Measurements from ENCODE around the gene RCAN2.
A peak's percentile ranks its signal among the peaks of the same experiment; 100 is the strongest.

RCAN2 gene

GRCh38 chr6:46246081-46246480 is 245.2 kb downstream of the RCAN2 start:
- H3K9me3 Mint-ChIP-seq = no peaks in the 10 kb centered on the region
- no peaks in the 10 kb centered on the region for H3K36me3 Mint-ChIP-seq (ENCODE audit: low read depth)
- H3K4me3 Mint-ChIP-seq = no peak overlapping the region
- peaks cover 3% of the 10 kb centered on the region for H3K27me3 Mint-ChIP-seq
- no peak overlapping the region for H3K27ac Mint-ChIP-seq
- no peaks in the 10 kb centered on the region for H3K4me1 Mint-ChIP-seq (ENCODE audit: low read depth)

GRCh38 chr6:46244670-46245069 is 246.6 kb downstream of the RCAN2 start:
- Mint-ChIP-seq H3K4me3 (no peak overlapping the region), H3K9me3 (no peaks in the 10 kb centered on the region), H3K4me1 (ENCODE audit: low read depth) (no peaks in the 10 kb centered on the region), H3K27ac (no peak overlapping the region), H3K36me3 (ENCODE audit: low read depth) (no peaks in the 10 kb centered on the region), H3K27me3 (peaks cover 3% of the 10 kb centered on the region)

DNA sequence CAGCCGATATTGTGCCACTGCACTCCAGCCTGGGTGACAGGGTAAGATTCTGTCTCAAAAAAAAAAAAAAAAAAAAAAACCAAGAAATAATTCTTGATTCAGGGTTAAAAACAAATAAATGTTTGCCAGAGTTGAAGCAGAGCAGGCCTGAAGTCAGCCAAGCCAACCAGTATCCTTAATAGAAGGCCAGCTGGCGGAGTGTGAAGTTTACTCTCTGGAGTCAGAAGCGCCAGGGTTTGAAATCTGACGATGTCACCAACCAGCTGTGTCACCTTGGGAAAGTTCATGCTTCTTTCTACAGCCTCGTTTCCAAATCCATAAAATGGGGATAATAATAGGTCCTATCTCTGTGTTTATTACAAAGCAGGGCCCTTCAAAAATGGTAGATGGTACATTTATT is 247.5 kb downstream of the RCAN2 start:
- no peak overlapping the region for H3K27ac Mint-ChIP-seq
- H3K36me3 Mint-ChIP-seq (ENCODE audit: low read depth) = no peaks in the 10 kb centered on the region
- H3K27me3 Mint-ChIP-seq = peaks cover 3% of the 10 kb centered on the region
- H3K9me3 Mint-ChIP-seq = no peaks in the 10 kb centered on the region
- no peaks in the 10 kb centered on the region for H3K4me1 Mint-ChIP-seq (ENCODE audit: low read depth)
- H3K4me3 Mint-ChIP-seq = no peak overlapping the region

GRCh38 chr6:46242921-46243320 is 248.3 kb downstream of the RCAN2 start:
- no peaks in the 10 kb centered on the region for H3K4me1 Mint-ChIP-seq (ENCODE audit: low read depth)
- no peak overlapping the region for H3K4me3 Mint-ChIP-seq
- no peaks in the 10 kb centered on the region for H3K9me3 Mint-ChIP-seq
- no peaks in the 10 kb centered on the region for H3K36me3 Mint-ChIP-seq (ENCODE audit: low read depth)
- no peak overlapping the region for H3K27ac Mint-ChIP-seq
- H3K27me3 Mint-ChIP-seq = peaks cover 7% of the 10 kb centered on the region

DNA sequence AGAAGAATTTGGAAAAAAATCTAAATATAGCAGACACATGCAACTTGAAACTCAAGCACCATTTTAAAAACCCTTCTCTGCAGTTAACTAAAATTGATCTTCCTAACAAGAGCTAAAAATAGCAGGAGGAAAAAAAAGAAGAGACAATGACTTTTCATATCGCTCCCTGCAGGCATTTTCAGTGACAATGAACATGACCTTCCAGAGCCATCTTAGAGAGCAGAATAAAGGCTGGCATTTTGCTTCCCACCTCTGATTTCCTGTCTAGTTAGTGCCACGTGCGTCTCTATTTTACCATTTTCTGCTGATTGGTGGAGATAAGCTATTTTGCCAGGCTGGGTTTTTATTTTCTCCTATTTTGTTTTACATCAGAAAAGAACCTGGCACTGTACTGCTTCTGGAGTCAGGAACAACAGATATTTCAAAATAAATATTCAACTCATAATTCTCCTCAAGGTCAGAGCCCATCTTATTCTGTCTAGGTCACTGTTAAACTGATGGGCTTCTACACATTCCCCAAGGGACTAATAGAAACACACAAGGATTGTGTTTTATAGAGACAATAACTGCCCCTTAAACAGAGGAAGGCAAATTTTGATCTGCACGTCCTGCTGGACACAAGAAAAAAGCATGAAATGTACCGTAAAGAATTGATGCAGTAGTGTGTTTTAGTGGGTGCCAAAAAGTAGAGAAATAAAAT is 250.2 kb downstream of the RCAN2 start:
- Mint-ChIP-seq H3K9me3 (no peaks in the 10 kb centered on the region), H3K4me3 (no peak overlapping the region), H3K36me3 (ENCODE audit: low read depth) (no peaks in the 10 kb centered on the region), H3K4me1 (ENCODE audit: low read depth) (no peaks in the 10 kb centered on the region), H3K27me3 (peaks cover 15% of the 10 kb centered on the region), H3K27ac (no peak overlapping the region)

GRCh38 chr6:46236752-46237151 is 254.5 kb downstream of the RCAN2 start:
- Mint-ChIP-seq H3K4me1 (ENCODE audit: low read depth) (no peaks in the 10 kb centered on the region), H3K4me3 (no peak overlapping the region), H3K27me3 (peaks cover 21% of the 10 kb centered on the region), H3K9me3 (no peaks in the 10 kb centered on the region), H3K36me3 (ENCODE audit: low read depth) (no peaks in the 10 kb centered on the region), H3K27ac (no peak overlapping the region)

GRCh38 chr6:46235242-46235641 is 256.0 kb downstream of the RCAN2 start:
- peaks cover 21% of the 10 kb centered on the region for H3K27me3 Mint-ChIP-seq

DNA sequence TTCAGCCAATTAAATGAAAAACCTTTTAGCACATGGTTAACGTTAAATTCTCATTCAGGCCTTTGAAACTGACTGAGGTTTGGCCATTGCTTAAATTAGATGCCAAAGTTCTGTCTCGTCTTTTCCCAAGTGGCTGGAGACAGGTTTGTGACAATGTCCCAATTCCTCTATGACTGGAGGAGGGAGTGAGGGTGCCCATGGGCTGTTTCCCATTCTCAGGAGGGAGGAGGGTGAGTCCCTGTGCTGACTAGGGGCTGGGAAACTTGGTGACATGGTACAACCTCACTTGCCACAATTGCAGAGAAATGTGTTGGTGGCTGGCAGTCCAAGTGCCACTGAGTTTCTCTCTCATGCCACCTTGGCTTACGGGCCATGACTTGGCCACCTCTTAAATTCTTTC is 256.5 kb downstream of the RCAN2 start:
- H3K36me3 Mint-ChIP-seq (ENCODE audit: low read depth) = no peaks in the 10 kb centered on the region
- peaks cover 21% of the 10 kb centered on the region for H3K27me3 Mint-ChIP-seq
- no peaks in the 10 kb centered on the region for H3K4me1 Mint-ChIP-seq (ENCODE audit: low read depth)
- no peak overlapping the region for H3K4me3 Mint-ChIP-seq
- no peak overlapping the region for H3K27ac Mint-ChIP-seq
- H3K9me3 Mint-ChIP-seq = no peaks in the 10 kb centered on the region

More at GRCh38 chr6:46235242-46235641, 256.0 kb downstream of the RCAN2 start:
- Mint-ChIP-seq H3K27ac (no peak overlapping the region), H3K9me3 (no peaks in the 10 kb centered on the region), H3K4me3 (no peak overlapping the region), H3K36me3 (ENCODE audit: low read depth) (no peaks in the 10 kb centered on the region), H3K4me1 (ENCODE audit: low read depth) (no peaks in the 10 kb centered on the region)

- Mint-ChIP-seq H3K27ac (no peak overlapping the region), H3K9me3 (peaks cover 4% of the 10 kb centered on the region), H3K36me3 (ENCODE audit: low read depth) (no peaks in the 10 kb centered on the region), H3K4me3 (no peak overlapping the region), H3K27me3 (peaks cover 26% of the 10 kb centered on the region), H3K4me1 (ENCODE audit: low read depth) (no peaks in the 10 kb centered on the region)
These were observed 257.1 kb downstream of the RCAN2 start for GRCh38 chr6:46234156-46234556.

GRCh38 chr6:46233129-46233528 is 258.1 kb downstream of the RCAN2 start:
- Mint-ChIP-seq H3K4me1 (ENCODE audit: low read depth) (no peaks in the 10 kb centered on the region), H3K27ac (no peak overlapping the region), H3K9me3 (peaks cover 6% of the 10 kb centered on the region), H3K4me3 (no peak overlapping the region), H3K27me3 (peaks cover 31% of the 10 kb centered on the region), H3K36me3 (ENCODE audit: low read depth) (no peaks in the 10 kb centered on the region)

GRCh38 chr6:46222286-46222685 is 269.0 kb downstream of the RCAN2 start:
- H3K4me3 Mint-ChIP-seq = no peak overlapping the region
- H3K27ac Mint-ChIP-seq = no peak overlapping the region
- no peaks in the 10 kb centered on the region for H3K9me3 Mint-ChIP-seq
- no peaks in the 10 kb centered on the region for H3K36me3 Mint-ChIP-seq (ENCODE audit: low read depth)
- H3K27me3 Mint-ChIP-seq = peaks cover 7% of the 10 kb centered on the region
- peaks cover 42% of the 10 kb centered on the region for H3K4me1 Mint-ChIP-seq (ENCODE audit: low read depth)

- peaks cover 50% of the 10 kb centered on the region for H3K4me1 Mint-ChIP-seq (ENCODE audit: low read depth)
These were observed 269.9 kb downstream of the RCAN2 start for GRCh38 chr6:46221222-46221793.

DNA sequence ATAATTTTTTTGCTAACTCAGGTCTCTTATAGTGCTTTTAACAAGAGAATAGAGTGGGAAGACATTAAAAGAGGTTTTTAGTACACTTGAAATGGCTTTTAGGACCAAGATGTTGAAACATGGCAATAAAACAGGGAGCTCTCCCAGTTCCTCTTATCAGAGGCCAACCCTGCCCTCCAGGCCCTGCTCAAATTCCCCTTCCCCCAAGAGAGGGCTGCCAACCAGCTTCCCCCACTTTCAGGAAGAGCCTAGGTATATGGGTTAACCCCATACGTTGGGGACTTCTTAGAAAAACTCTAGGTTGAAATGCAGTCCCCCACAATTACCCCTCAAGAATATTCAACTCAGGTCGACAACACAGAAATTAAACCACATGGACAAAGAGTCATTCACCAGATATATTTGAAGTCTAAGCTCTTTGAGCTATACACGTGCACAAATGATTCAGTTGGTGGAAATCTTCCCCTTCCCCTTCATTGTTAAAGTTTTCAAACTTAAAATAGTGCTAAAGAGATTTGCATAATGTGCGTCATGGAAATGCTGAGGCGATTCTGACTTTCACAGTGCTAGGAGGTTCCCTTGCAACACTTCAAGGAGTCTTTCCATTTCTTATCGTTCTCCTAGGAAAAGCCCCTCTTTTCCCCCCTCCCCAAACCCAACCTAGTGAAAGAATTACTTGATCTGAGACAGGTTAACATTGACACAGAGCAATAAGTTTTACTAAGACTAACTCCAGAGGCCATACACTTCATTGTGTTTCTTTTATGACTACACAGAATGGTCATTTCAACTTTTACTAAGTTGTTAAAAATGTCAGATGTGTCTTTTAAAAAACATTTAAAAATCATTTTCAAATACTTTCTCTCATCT is 270.7 kb downstream of the RCAN2 start:
- Mint-ChIP-seq H3K36me3 (ENCODE audit: low read depth) (no peaks in the 10 kb centered on the region), H3K27me3 (no peaks in the 10 kb centered on the region), H3K27ac (peak overlapping the region; percentile 90), H3K9me3 (no peaks in the 10 kb centered on the region), H3K4me1 (ENCODE audit: low read depth) (peaks cover 50% of the 10 kb centered on the region), H3K4me3 (peak overlapping the region; percentile 17)

More at GRCh38 chr6:46221222-46221793, 269.9 kb downstream of the RCAN2 start:
- no peaks in the 10 kb centered on the region for H3K36me3 Mint-ChIP-seq (ENCODE audit: low read depth)
- no peaks in the 10 kb centered on the region for H3K9me3 Mint-ChIP-seq
- H3K27me3 Mint-ChIP-seq = peaks cover 4% of the 10 kb centered on the region
- H3K27ac Mint-ChIP-seq = peak overlapping the region; percentile 90
- peak overlapping the region; percentile 17 for H3K4me3 Mint-ChIP-seq

DNA sequence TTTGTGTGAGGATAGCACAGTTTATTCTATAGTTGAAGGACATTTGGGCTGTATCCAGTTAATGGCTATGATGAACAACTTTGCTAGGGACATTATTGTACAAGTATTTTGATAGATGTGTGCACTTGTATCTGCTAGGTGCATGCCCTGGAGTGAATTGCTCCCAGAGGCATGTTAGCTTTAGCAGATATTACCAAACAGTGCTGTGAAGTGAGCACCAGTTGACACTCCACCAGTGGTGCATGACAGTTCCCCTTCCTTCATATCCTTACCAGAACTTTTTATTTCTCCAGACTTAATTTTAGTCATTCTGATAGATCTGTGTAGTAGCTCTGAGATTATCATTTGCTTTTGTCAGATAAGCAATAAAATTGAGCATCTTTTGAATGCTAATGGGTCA is 271.6 kb downstream of the RCAN2 start:
- H3K4me3 Mint-ChIP-seq = no peak overlapping the region
- H3K9me3 Mint-ChIP-seq = no peaks in the 10 kb centered on the region
- no peaks in the 10 kb centered on the region for H3K36me3 Mint-ChIP-seq (ENCODE audit: low read depth)
- H3K4me1 Mint-ChIP-seq (ENCODE audit: low read depth) = peaks cover 50% of the 10 kb centered on the region
- H3K27me3 Mint-ChIP-seq = no peaks in the 10 kb centered on the region
- peak overlapping the region; percentile 90 for H3K27ac Mint-ChIP-seq

GRCh38 chr6:46218457-46218856 is 272.8 kb downstream of the RCAN2 start:
- H3K4me1 Mint-ChIP-seq (ENCODE audit: low read depth) = peaks cover 50% of the 10 kb centered on the region
- H3K27me3 Mint-ChIP-seq = peaks cover 1% of the 10 kb centered on the region
- H3K27ac Mint-ChIP-seq = no peak overlapping the region
- no peak overlapping the region for H3K4me3 Mint-ChIP-seq
- H3K36me3 Mint-ChIP-seq (ENCODE audit: low read depth) = no peaks in the 10 kb centered on the region
- H3K9me3 Mint-ChIP-seq = no peaks in the 10 kb centered on the region

Measured in stimulated activated naive CD8-positive, alpha-beta T cell treated with anti-CD3 and anti-CD28 coated beads, Interleukin-15, Interleukin-2, amounts not matched to agents 100 ng/mL and 50 ng/mL, for 24 hours (primary cell).